Raji (cell line): ENCODE measurements around the gene CDH20.

Experiments used
- POLR2A ChIP-seq: IDR thresholded peaks from 2 replicates; pipeline ENCODE4 v1.6.1; 2011; ENCODE audit warnings: low read depth, low read length, control low read depth; ENCODE audit not compliant: insufficient read depth

Gene CDH20

GRCh38 chr18:61333271-61333745, at the start of gene CDH20:
CDH20 (plus strand) TSS chr18:61333430.
- TF ChIP-seq POLR2A, result no peak

- TF ChIP-seq POLR2A, result no peak
Measured at GRCh38 chr18:61284039-61284438, 49.2 kb upstream of the CDH20 start.

- no peak for TF ChIP-seq POLR2A
Measured at GRCh38 chr18:61285777-61286176, 47.5 kb upstream of the CDH20 start.

DNA sequence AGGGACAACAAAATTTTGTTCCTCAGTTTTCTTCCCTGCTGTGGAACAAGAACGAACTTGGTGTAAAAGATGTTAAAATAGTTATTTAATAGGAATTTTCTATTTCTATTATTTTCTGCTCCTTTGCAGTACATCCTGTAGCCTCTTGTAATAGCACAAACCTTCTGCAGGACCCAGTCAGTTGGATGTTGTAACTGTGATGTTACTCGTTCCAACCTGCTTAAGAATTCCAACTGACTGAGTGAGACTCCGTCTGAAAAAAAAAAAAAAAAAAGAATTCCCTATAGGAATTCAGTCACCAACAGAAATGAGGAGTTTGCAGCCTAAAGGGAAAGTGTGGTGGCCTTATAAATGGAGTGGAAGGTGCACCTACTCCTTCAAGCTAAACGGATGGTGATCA, 46.4 kb upstream of the CDH20 start:
- TF ChIP-seq POLR2A, result no peak

DNA sequence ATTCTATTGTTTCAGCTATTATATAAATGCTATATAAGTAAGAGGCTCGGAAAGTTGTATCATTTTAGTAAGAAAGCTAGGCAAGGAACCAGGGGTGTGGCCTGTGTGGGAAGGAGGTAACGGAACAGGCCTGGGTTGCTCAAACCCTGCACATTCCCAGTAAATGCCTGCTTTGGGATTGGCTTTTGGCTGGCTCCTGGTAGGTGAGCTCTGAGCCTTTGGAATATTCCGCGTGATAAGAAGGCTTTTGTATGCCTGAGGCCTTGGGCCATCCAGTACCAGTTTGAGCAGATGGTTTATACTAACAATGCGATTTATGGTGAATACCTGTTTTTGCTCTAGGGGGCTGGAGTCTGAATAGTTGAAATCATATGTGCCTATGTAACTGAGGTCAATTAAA, 42.6 kb upstream of the CDH20 start:
- TF ChIP-seq POLR2A, result no peak

DNA sequence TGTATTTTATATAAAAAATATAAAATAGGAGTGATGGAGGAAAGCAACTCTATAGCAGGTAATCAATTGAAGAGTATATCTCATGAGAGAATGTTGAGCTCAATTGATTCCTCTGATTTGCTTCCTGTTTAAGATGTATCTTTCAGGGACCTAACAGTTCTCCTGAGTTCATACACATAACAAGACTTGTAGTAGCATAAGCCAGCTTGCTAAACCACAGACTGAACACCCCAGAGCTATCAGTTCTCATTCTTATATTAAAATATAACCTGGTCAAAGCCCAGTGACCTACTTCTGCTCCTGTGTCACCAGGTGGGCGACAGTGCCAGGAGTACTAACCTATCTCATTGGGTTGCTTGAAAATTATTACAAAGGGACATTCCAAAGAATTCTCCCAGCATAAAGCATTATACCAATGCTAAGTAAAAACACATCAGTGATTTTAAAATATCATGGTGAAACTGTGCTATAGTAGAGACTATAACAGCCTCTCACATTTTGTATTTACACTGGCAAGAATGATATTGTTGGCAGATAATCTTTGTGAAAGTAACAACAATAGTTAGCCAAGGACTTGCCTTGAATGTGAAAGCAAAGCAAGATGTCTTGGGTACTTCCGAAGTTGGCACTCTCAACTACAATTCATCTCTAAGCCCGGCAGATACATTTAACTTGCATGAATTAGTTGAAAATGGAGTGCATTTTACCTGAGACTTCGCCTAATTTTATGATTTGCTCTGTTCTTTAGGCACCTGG, 40.8 kb upstream of the CDH20 start:
- TF ChIP-seq POLR2A, result no peak

DNA sequence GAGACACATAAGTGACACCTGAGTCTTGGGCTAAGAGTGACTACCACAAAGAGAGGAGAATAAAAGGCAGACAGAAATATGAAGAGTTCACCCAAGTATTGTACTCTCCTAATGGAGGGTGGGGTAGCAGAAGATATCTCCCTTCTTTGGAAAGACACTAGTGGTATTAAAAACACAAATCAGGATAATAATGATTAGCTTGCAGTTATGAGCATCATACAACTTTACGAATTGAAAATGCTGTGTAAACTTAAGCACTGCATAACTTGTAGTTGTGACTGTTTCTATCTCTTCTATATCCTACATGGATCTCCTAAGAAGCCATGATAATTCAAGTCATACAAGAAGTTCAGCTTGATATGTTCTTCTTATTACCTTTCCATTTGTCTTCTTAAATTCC, 38.1 kb upstream of the CDH20 start:
- no peak for TF ChIP-seq POLR2A

- no peak for TF ChIP-seq POLR2A
Measured at GRCh38 chr18:61308004-61308403, 25.2 kb upstream of the CDH20 start.

DNA sequence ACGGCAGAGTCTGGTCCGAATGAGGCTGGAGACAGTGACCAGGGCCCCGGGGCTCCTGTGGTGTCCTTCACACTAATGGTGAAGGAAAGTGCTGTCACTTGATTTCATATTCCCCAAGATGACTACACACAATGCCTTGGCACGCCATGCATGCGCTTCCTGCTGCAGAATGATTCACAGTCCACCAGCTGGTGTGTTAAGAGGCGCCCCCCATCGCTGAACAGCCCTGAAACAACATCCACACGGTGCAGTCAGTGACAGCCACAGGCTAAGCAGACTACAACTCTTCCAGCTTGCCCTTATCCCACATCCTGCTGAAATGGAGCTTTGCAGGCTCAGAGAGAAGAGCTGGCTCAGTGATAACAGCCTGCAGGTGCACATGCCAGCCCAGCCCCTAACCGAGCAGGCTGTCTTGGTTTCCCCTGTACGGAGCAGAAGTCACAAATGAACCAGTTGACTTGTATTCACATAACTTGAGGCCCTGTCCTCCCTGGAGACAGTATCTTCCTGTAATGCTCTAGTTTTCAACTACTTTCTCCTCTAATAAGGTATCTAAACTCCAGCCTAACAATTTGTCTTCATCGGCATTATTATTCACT, 24.3 kb upstream of the CDH20 start:
- no peak for TF ChIP-seq POLR2A

- TF ChIP-seq POLR2A, result no peak
Measured at GRCh38 chr18:61322265-61322873, 10.9 kb upstream of the CDH20 start.

DNA sequence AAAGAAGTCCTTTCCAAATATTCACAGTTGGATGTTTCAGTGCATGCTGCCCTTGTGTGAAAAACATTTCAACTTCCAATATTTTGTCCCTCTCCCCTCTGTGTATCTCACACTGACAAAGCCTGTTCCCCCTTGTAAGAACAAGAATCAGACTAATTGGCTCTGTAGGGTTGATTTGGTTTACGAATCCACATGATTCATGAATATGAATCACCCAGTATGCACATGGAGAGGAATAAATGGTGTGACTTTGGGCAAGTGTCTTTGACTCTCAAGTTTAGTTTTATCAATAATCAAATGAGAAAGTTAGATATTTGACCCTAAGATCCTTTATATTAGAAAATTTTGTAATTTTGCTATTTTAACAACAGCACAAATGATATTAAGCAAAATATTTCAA, 9.3 kb upstream of the CDH20 start:
- no peak for TF ChIP-seq POLR2A

- TF ChIP-seq POLR2A, result no peak
Measured at GRCh38 chr18:61326407-61326806, 6.8 kb upstream of the CDH20 start.

DNA sequence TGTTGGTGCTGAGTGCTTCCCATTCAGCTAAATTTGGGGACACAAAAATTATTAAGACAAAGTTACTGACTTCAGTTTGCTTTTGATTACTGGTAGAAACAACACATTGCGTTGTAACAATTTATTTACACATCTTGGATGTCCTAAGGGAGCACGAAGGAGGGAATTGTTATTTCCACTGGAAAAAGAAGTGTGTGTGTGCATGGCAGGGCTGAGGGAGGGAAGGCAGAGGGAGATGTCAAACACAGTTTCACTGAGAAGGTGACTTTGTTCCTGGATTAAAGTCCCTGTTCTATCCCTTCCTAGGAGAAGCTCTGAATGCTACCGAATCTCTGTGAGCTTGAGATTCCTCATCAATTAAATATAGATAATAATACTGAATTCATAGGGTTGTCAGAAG, 3.8 kb upstream of the CDH20 start:
- TF ChIP-seq POLR2A, result no peak

GRCh38 chr18:61331051-61331450, 2.2 kb upstream of the CDH20 start:
- no peak for TF ChIP-seq POLR2A

GRCh38 chr18:61333746-61334490, 688 bp downstream of the CDH20 start:
- TF ChIP-seq POLR2A, result no peak

- no peak for TF ChIP-seq POLR2A
Measured at GRCh38 chr18:61334491-61334850, 1.2 kb downstream of the CDH20 start.
